Osteoblast (primary cell): ENCODE results near the gene EMC9. TPM values are rescaled to one million over a fixed set of nuclear protein-coding genes. Genes with fewer than 3 reads are reported as not detected.

Experiments
- DNase-seq: peaks from one replicate; pipeline ENCODE4 v3.0.0; 2011; ENCODE audit warnings: low spot score, mixed read lengths; ENCODE audit not compliant: insufficient read length; ENCODE audit errors: missing footprints
- H2AFZ ChIP-seq: 2 replicates; pipeline ENCODE4 v1.6.0; 2011; ENCODE audit warnings: mild to moderate bottlenecking, low read length
- H3K27ac ChIP-seq: 2 replicates; pipeline ENCODE4 v1.5.1; 2011; ENCODE audit warnings: mild to moderate bottlenecking, low read depth, low read length, moderate library complexity
- H3K27me3 ChIP-seq: 2 replicates; pipeline ENCODE4 v1.6.0; 2012; ENCODE audit warnings: mild to moderate bottlenecking, control low read depth, inconsistent platforms, low read length, moderate library complexity; ENCODE audit not compliant: insufficient read depth
- H3K36me3 ChIP-seq: 2 replicates; pipeline ENCODE4 v1.5.1; 2011; ENCODE audit warnings: mild to moderate bottlenecking, low read length, control low read depth, moderate library complexity; ENCODE audit not compliant: insufficient read depth
- H3K4me1 ChIP-seq: 2 replicates; pipeline ENCODE4 v1.5.1; 2011; ENCODE audit warnings: mild to moderate bottlenecking, low read length, control low read depth, moderate library complexity; ENCODE audit not compliant: insufficient read depth
- H3K4me2 ChIP-seq: 2 replicates; pipeline ENCODE4 v1.6.0; 2011; ENCODE audit warnings: mild to moderate bottlenecking, low read length; ENCODE audit not compliant: insufficient read depth
- H3K4me3 ChIP-seq: fragments of 200-600 bp; sonication (generic); 3 replicates; pipeline ENCODE4 v1.5.1; 2012; ENCODE audit warnings: mild to moderate bottlenecking, low read length, inconsistent platforms; ENCODE audit not compliant: insufficient read depth
- H3K79me2 ChIP-seq: 2 replicates; pipeline ENCODE4 v1.6.0; 2012; ENCODE audit warnings: mild to moderate bottlenecking, low read length, control low read depth, inconsistent platforms; ENCODE audit not compliant: insufficient read depth
- H3K9me3 ChIP-seq: 2 replicates; pipeline ENCODE4 v1.5.1; 2011; ENCODE audit warnings: low read depth, low read length, control low read depth
- H4K20me1 ChIP-seq: 2 replicates; pipeline ENCODE4 v1.6.0; 2012; ENCODE audit warnings: mild to moderate bottlenecking, low read length, control low read depth; ENCODE audit not compliant: insufficient read depth
- CTCF ChIP-seq: IDR thresholded peaks from 2 replicates; pipeline ENCODE4 v1.5.1; 2011; ENCODE audit warnings: mild to moderate bottlenecking, low read depth, low read length, moderate library complexity; ENCODE audit errors: extremely low read depth
- total RNA-seq: library from RNA; depleted of rRNA; stranded (reverse); fragments of >200 nt; gene quantifications from 2 replicates; pipeline ENCODE4 v1.2.3, GENCODE V29; 2012

Gene EMC9
- total RNA-seq, 1 donor: 6.9 TPM

- H4K20me1 ChIP-seq: no peaks in the 10 kb centered on the region
- no peaks in the 10 kb centered on the region for H3K27me3 ChIP-seq
- H3K27ac ChIP-seq: peak within 1 kb of the TSS; percentile 98
- H3K4me1 ChIP-seq: peaks cover 14% of the 10 kb centered on the region
- no peak for TF ChIP-seq CTCF
- peak; percentile 99 for DNase-seq
- peak within 1 kb of the TSS; percentile 96 for H3K4me2 ChIP-seq
- H3K36me3 ChIP-seq: peaks cover 27% of the 10 kb centered on the region
- H3K4me3 ChIP-seq: peak within 1 kb of the TSS; percentile 82
- H3K79me2 ChIP-seq: peaks cover 13% of the 10 kb centered on the region
- peak within 1 kb of the TSS; percentile 87 for H2AFZ ChIP-seq
- no peaks in the 10 kb centered on the region for H3K9me3 ChIP-seq
Measured at GRCh38 chr14:24114532-24115421, 26.6 kb downstream of the EMC9 start, which contains the start of the genes DCAF11 and NRL. Gene DCAF11, plus strand, starts transcription at chr14:24114777. Its CDS starts 818 bp downstream, at chr14:24115595. Gene NRL, minus strand, starts transcription at chr14:24114949. Its CDS starts 32,101 bp downstream, at chr14:24082848.

- H3K4me1 ChIP-seq: peaks cover 14% of the 10 kb centered on the region
- no peak for TF ChIP-seq CTCF
- peak overlapping the region; percentile 82 for H3K4me3 ChIP-seq
- peak overlapping the region; percentile 96 for H3K4me2 ChIP-seq
- peak overlapping the region; percentile 82 for H2AFZ ChIP-seq
- no peaks in the 10 kb centered on the region for H3K27me3 ChIP-seq
- peaks cover 20% of the 10 kb centered on the region for H3K36me3 ChIP-seq
- H3K27ac ChIP-seq: peak overlapping the region; percentile 98
- no peaks in the 10 kb centered on the region for H4K20me1 ChIP-seq
- no peaks in the 10 kb centered on the region for H3K9me3 ChIP-seq
- DNase-seq: peak; percentile 92
- H3K79me2 ChIP-seq: peaks cover 13% of the 10 kb centered on the region
Measured at GRCh38 chr14:24113801-24114531, 27.4 kb downstream of the EMC9 start.

- Histone ChIP-seq H3K36me3 (peaks cover 14% of the 10 kb centered on the region), H3K27ac (peak overlapping the region; percentile 98), H2AFZ (peak overlapping the region; percentile 82), H3K27me3 (no peaks in the 10 kb centered on the region), H4K20me1 (no peaks in the 10 kb centered on the region), H3K4me2 (peak overlapping the region; percentile 96), H3K9me3 (no peaks in the 10 kb centered on the region), H3K4me1 (peaks cover 14% of the 10 kb centered on the region), H3K4me3 (peak overlapping the region; percentile 82), H3K79me2 (peaks cover 13% of the 10 kb centered on the region)
- no peak for DNase-seq
- no peak for TF ChIP-seq CTCF
Measured at GRCh38 chr14:24113379-24113800, 28.0 kb downstream of the EMC9 start.
